Stomach (tissue), 9 donors: ENCODE results near the gene UQCC2. TPM values are rescaled to one million over a fixed set of nuclear protein-coding genes. Genes with fewer than 3 reads are reported as not detected.

Experiments
- DNase-seq, 2 donors: peaks; one replicate each; pipeline versions ENCODE4 v3.0.0 to v3.0.0-alpha.2; 2013 to 2019
- H3K27ac ChIP-seq, 5 donors: fragments of 200-600 bp in 4 of 5; sonication (generic) in 4 of 5; one replicate each; pipeline ENCODE4 v1.5.1; 2013 to 2019; ENCODE audit warnings: mild to moderate bottlenecking in 1 of 5, moderate library complexity in 1 of 5
- H3K27me3 ChIP-seq, 3 donors: fragments of 200-600 bp; sonication (generic); one replicate each; pipeline ENCODE4 v1.5.1; 2017 to 2019; ENCODE audit warnings: mixed run types in 1 of 3
- H3K36me3 ChIP-seq, 4 donors: fragments of 200-600 bp; sonication (generic); 1 replicate in 3 of 4; 2 replicates in 1 of 4; pipeline ENCODE4 v1.5.1; 2016 to 2019
- H3K4me1 ChIP-seq, 4 donors: fragments of 200-600 bp; sonication (generic); one replicate each; pipeline ENCODE4 v1.5.1; 2016 to 2019
- H3K4me3 ChIP-seq, 4 donors: fragments of 200-600 bp; sonication (generic) in 3 of 4; one replicate each; pipeline ENCODE4 v1.5.1; 2016 to 2019; ENCODE audit warnings: mild to moderate bottlenecking in 1 of 4
- H3K9me3 ChIP-seq, 4 donors: fragments of 200-600 bp; sonication (generic); one replicate each; pipeline ENCODE4 v1.5.1; 2016 to 2019
- CTCF ChIP-seq, 7 experiments: fragments of 450-650 bp in 4 of 7; fragments of 200-600 bp in 3 of 7; sonication (generic) in 3 of 7; IDR thresholded peaks; one replicate each; pipeline ENCODE4 v1.5.1; 2016 to 2019; ENCODE audit warnings: antibody characterized with exemption in 7 of 7, control low read depth in 2 of 7, mild to moderate bottlenecking in 1 of 7
- EP300 ChIP-seq: sonication (generic); formaldehyde crosslinking; IDR thresholded peaks from one replicate; pipeline ENCODE4 v1.6.1; 2017; ENCODE audit warnings: antibody characterized with exemption
- POLR2A ChIP-seq, 4 donors: fragments of 450-650 bp; IDR thresholded peaks; one replicate each; pipeline ENCODE4 v1.6.1; 2016; ENCODE audit warnings: antibody characterized with exemption in 4 of 4, control low read depth in 2 of 4, mild to moderate bottlenecking in 1 of 4, moderate library complexity in 1 of 4
- POLR2AphosphoS5 ChIP-seq, 3 donors: sonication (generic); formaldehyde crosslinking; IDR thresholded peaks; one replicate each; pipeline ENCODE4 v1.6.1; 2016; ENCODE audit warnings: antibody characterized with exemption in 3 of 3
- WGBS, 5 donors: extraction: QIAGEN DNeasy Blood & Tissue Kit in 3 of 5; methylation state at CpG; one replicate each; pipeline versions ENCODE4 v1.1.5 to v1.1.7; 2013 to 2018; 5-methylcytosine and 5-hydroxymethylcytosine counted together
- intact Hi-C: fragments of 100-400 bp; cut with DNase I; formaldehyde crosslinking; loops from one replicate; pipeline ENCODE4 v1.15.1; 2023; ENCODE audit warnings: low total_unique reads
- polyA plus RNA-seq, 3 donors: library from polyadenylated mRNA; stranded (reverse); fragments of 200-250 nt; gene quantifications; one replicate each; pipeline ENCODE4 v1.2.3, GENCODE V29; 2013
- total RNA-seq, 5 donors: library from RNA; depleted of rRNA; stranded (reverse); fragments of >200 nt; gene quantifications; one replicate each; pipeline versions ENCODE4 v1.1.0 to v1.2.3, GENCODE V29; 2014 to 2016
- donor health status: healthy with polysubstance abuse.
- donor health status: Bipolar disorder and iron deficiency.
- donor health status: healthy.

Gene UQCC2
- total and polyA plus RNA-seq, 8 donors: 4.7 to 109 (median 24.7) TPM

- Histone ChIP-seq H3K36me3 (no peaks in the 10 kb centered on the region), H3K4me1 (peaks cover 0 to 31% (median 6%) of the 10 kb centered on the region in 4 donors), H3K27me3 (peaks cover 0 to 6% (median 0%) of the 10 kb centered on the region in 3 donors), H3K4me3 (no peak overlapping the region), H3K9me3 (no peaks in the 10 kb centered on the region), H3K27ac (no peak overlapping the region)
- DNase-seq: no peak
- WGBS, 5 donors: 79 to 85% (median 81%) methylated on average over 5 of the region's 5 CpGs
- intact Hi-C loops: no loop called here
- TF ChIP-seq EP300 (no peak), POLR2AphosphoS5 (IDR thresholded peaks at IDR 0.05) (no peak), POLR2A (IDR thresholded peaks at IDR 0.05) (no peak), CTCF (IDR thresholded peaks at IDR 0.05) (no peak)
Measured at GRCh38 chr6:33739571-33739970, 28.1 kb upstream of the UQCC2 start.

DNA sequence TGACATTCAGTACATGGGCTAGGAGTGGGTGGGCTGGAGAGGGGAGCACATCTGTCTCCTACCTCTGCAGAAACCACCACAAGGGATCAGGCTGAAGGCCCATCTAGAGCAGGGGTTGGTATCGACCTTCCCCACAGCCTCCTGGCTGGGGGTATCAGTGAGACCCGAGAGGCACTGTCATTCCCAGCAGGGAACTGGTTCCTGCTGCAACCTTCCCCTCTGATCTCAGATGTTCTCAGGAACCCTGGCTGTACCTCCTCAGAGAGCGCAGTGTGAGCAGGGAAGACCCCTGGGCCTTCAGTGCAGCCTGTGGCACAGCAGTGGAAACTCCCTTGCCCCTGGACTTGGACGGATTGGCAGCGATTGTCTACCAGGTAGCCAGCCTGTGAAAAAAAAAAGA is 27.4 kb upstream of the UQCC2 start:
- no peak for TF ChIP-seq POLR2AphosphoS5 (IDR thresholded peaks at IDR 0.05)
- no peak for TF ChIP-seq CTCF (IDR thresholded peaks at IDR 0.05)
- no peak for TF ChIP-seq EP300
- no peak for TF ChIP-seq POLR2A (IDR thresholded peaks at IDR 0.05)
- Histone ChIP-seq H3K9me3 (no peaks in the 10 kb centered on the region), H3K27me3 (peaks cover 0 to 6% (median 0%) of the 10 kb centered on the region in 3 donors), H3K27ac (no peak overlapping the region), H3K4me3 (no peak overlapping the region), H3K4me1 (peaks cover 0 to 24% (median 4%) of the 10 kb centered on the region in 4 donors), H3K36me3 (no peaks in the 10 kb centered on the region)
- WGBS, 5 donors: 89 to 93% (median 92%) methylated on average over 5 of the region's 5 CpGs
- no peak for DNase-seq
- intact Hi-C loops: no loop called here

GRCh38 chr6:33738153-33738552 is 26.7 kb upstream of the UQCC2 start:
- no peak for DNase-seq
- TF ChIP-seq EP300: no peak
- no peak for TF ChIP-seq POLR2A (IDR thresholded peaks at IDR 0.05)
- no peak for TF ChIP-seq POLR2AphosphoS5 (IDR thresholded peaks at IDR 0.05)
- no peak for TF ChIP-seq CTCF (IDR thresholded peaks at IDR 0.05)
- intact Hi-C loops: no loop called here
- Histone ChIP-seq H3K4me1 (peaks cover 0 to 21% (median 4%) of the 10 kb centered on the region in 4 donors), H3K27me3 (peaks cover 0 to 6% (median 0%) of the 10 kb centered on the region in 3 donors), H3K27ac (no peak overlapping the region), H3K36me3 (peaks cover 0 to 2% (median 0%) of the 10 kb centered on the region in 4 donors), H3K9me3 (no peaks in the 10 kb centered on the region), H3K4me3 (no peak overlapping the region)
- 83 to 91% (median 87%) methylated on average over 9 of the region's 9 CpGs for WGBS, 5 donors

GRCh38 chr6:33737267-33738026 is 25.9 kb upstream of the UQCC2 start:
- intact Hi-C loops: no loop called here
- WGBS, 5 donors: 72 to 92% (median 84%) methylated on average over 14 to 15 of the region's 15 CpGs
- no peak overlapping the region for H3K4me3 ChIP-seq
- TF ChIP-seq POLR2AphosphoS5 (IDR thresholded peaks at IDR 0.05) (no peak), POLR2A (IDR thresholded peaks at IDR 0.05) (no peak), CTCF (IDR thresholded peaks at IDR 0.05) (no peak), EP300 (no peak)
- peaks cover 0 to 5% (median 0%) of the 10 kb centered on the region in 4 donors for H3K36me3 ChIP-seq
- H3K27ac ChIP-seq: no peak overlapping the region
- no peaks in the 10 kb centered on the region for H3K9me3 ChIP-seq
- peaks cover 0 to 21% (median 4%) of the 10 kb centered on the region in 4 donors for H3K4me1 ChIP-seq
- DNase-seq: no peak
- peaks cover 0 to 6% (median 0%) of the 10 kb centered on the region in 3 donors for H3K27me3 ChIP-seq
